ENCODE results near the gene MMEL1.

DNA sequence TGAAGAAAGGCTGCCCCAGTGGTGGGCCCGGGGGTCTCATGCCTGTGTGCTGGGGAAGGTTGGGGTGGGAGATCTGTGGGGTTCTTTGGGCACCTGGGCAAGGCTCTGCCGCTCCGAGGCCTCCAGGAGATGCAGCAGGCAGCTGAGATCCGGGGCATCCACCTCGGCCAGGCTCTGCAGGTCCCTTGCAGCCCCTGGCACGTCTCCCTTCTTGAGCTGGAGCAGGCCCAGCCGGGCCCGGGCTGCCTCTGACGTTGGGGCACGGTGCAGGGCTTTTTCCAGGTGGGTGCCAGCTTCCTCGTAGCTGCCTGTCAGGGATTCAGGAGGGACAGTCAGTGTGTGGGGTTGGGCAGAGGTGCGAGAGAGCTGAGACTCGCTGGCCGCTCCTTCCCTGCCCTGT is 11.4 kb upstream of the MMEL1 start:
- TF ChIP-seq SP3 (tag by site-specific recombination; IDR thresholded peaks at IDR 0.05): no peak
- no peak for TF ChIP-seq ZNF510 (tag by site-specific recombination; IDR thresholded peaks at IDR 0.05; ENCODE audit: insufficient replicate concordance)
- TF ChIP-seq, protein P1, sequence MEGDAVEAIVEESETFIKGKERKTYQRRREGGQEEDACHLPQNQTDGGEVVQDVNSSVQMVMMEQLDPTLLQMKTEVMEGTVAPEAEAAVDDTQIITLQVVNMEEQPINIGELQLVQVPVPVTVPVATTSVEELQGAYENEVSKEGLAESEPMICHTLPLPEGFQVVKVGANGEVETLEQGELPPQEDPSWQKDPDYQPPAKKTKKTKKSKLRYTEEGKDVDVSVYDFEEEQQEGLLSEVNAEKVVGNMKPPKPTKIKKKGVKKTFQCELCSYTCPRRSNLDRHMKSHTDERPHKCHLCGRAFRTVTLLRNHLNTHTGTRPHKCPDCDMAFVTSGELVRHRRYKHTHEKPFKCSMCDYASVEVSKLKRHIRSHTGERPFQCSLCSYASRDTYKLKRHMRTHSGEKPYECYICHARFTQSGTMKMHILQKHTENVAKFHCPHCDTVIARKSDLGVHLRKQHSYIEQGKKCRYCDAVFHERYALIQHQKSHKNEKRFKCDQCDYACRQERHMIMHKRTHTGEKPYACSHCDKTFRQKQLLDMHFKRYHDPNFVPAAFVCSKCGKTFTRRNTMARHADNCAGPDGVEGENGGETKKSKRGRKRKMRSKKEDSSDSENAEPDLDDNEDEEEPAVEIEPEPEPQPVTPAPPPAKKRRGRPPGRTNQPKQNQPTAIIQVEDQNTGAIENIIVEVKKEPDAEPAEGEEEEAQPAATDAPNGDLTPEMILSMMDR (tag by site-specific recombination; IDR thresholded peaks at IDR 0.05): no peak
- TF ChIP-seq, protein P2, sequence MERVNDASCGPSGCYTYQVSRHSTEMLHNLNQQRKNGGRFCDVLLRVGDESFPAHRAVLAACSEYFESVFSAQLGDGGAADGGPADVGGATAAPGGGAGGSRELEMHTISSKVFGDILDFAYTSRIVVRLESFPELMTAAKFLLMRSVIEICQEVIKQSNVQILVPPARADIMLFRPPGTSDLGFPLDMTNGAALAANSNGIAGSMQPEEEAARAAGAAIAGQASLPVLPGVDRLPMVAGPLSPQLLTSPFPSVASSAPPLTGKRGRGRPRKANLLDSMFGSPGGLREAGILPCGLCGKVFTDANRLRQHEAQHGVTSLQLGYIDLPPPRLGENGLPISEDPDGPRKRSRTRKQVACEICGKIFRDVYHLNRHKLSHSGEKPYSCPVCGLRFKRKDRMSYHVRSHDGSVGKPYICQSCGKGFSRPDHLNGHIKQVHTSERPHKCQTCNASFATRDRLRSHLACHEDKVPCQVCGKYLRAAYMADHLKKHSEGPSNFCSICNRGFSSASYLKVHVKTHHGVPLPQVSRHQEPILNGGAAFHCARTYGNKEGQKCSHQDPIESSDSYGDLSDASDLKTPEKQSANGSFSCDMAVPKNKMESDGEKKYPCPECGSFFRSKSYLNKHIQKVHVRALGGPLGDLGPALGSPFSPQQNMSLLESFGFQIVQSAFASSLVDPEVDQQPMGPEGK (tag by site-specific recombination; IDR thresholded peaks at IDR 0.05): no peak
- TF ChIP-seq ZNF433 (tag by site-specific recombination; IDR thresholded peaks at IDR 0.05; ENCODE audit: low read depth): no peak
